Measurements from ENCODE around the gene FBXO11. TPM values are rescaled to one million over a fixed set of nuclear protein-coding genes. Genes with fewer than 3 reads are reported as not detected.
A peak's percentile ranks its signal among the peaks of the same experiment; 100 is the strongest.
"Not testable (repeated sequence)": the region's sequence is repeated elsewhere in the genome, so short reads cannot be mapped to it uniquely, and the experiment has no call there.

The FBXO11 gene
- total RNA-seq, 1 donor from 2014 or later = 35.8 TPM

DNA sequence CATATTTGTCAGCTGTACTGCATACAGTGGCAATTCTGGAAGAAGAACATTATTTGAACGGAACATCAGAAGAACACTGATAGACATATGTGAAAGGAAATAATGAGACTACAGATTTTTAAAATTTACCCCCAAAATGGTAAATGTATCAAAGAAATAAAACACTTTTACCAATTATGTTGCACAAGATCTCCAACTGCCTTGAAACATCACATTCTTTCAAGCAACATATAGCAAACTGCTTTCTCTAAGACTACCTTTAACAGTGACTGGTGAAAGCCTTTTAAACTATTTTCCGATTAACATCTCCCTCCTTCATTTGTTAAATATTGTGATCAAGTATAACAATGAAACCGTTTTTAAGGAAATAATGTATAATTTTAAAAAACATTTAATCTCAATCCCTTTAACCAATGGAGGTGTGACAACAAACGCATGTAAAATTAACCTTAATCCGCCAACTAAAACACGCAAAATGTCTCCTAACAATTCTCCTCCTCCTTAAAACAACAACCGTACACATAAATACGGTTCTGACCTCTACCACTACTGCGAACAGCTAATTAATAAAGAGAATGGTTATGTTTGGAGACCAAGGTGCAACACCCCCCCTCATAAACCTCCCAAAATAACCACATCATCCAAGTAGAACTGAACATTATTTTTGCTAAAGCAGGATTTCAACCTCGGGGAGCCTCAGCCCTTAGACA, 2.4 kb downstream of the FBXO11 start:
- no peaks in the 10 kb centered on the region for H3K36me3 ChIP-seq
- DNase-seq (ENCODE audit: extremely low spot score in 2 of 2) = no peak
- TF ChIP-seq POLR2A (IDR thresholded peaks at IDR 0.05) (no peak), POLR2AphosphoS5 (IDR thresholded peaks at IDR 0.05; ENCODE audit: insufficient read depth in 1 of 2, low read depth in 1 of 2) (no peak)
- TF ChIP-seq, protein P1, sequence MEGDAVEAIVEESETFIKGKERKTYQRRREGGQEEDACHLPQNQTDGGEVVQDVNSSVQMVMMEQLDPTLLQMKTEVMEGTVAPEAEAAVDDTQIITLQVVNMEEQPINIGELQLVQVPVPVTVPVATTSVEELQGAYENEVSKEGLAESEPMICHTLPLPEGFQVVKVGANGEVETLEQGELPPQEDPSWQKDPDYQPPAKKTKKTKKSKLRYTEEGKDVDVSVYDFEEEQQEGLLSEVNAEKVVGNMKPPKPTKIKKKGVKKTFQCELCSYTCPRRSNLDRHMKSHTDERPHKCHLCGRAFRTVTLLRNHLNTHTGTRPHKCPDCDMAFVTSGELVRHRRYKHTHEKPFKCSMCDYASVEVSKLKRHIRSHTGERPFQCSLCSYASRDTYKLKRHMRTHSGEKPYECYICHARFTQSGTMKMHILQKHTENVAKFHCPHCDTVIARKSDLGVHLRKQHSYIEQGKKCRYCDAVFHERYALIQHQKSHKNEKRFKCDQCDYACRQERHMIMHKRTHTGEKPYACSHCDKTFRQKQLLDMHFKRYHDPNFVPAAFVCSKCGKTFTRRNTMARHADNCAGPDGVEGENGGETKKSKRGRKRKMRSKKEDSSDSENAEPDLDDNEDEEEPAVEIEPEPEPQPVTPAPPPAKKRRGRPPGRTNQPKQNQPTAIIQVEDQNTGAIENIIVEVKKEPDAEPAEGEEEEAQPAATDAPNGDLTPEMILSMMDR (IDR thresholded peaks at IDR 0.05) = no peak
- no peaks in the 10 kb centered on the region for H3K9me3 ChIP-seq
- H3K4me3 ChIP-seq = peak overlapping the region; percentile 77 to 97
- no peaks in the 10 kb centered on the region for H3K27me3 ChIP-seq
- intact Hi-C loops (cut with DNase I) = loop anchor here (2.0 kb wide), 1 partner anchor 65 kb away; no protein-coding TSS in a partner anchor
- H3K4me1 ChIP-seq = peaks cover 46% of the 10 kb centered on the region
- H3K27ac ChIP-seq = peak overlapping the region; percentile 99

DNA sequence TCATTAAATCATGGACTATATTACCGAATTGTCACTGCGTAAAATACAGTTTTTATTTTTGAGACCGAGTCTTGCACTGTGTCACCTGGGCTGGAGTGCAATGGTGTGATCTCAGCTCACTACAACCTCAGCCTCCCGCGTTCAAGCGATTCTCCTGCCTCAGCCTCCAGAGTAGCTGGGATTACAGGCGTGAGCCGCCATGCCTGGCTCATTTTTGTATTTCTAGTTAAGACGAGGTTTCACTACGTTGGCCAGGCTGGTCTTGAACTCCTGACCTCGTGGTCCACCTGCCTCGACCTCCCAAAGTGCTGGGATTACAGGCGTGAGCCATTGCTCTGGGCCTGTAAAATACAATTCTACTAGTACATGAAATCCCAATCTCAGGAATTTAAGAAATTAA, 4.4 kb downstream of the FBXO11 start:
- H3K4me1 ChIP-seq = peaks cover 63% of the 10 kb centered on the region
- H3K36me3 ChIP-seq; H3K27me3 ChIP-seq; H3K27ac ChIP-seq; H3K9me3 ChIP-seq; H3K4me3 ChIP-seq; DNase-seq (ENCODE audit: extremely low spot score in 2 of 2): not testable (repeated sequence)
- intact Hi-C loops (cut with DNase I) = loop anchor here (2.0 kb wide), 1 partner anchor 63 kb away; no protein-coding TSS in a partner anchor

DNA sequence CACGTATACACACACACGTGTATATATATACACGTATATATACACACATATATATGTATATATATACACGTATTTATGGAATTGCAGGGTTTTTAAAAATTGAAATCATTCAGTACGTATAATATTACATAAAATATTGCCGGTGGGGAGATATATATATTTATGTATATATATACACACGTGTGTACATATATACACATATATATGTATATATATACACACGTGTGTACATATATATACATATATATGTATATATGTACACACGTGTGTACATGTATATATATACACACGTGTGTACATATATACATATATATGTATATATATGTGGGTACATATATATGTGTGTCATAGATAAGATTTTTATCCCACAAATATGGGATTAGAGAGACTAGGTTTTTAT, 5.4 kb downstream of the FBXO11 start:
- DNase-seq (ENCODE audit: extremely low spot score in 2 of 2) = no peak
- TF ChIP-seq POLR2AphosphoS5 (IDR thresholded peaks at IDR 0.05; ENCODE audit: insufficient read depth in 1 of 2, low read depth in 1 of 2) (no peak), POLR2A (IDR thresholded peaks at IDR 0.05) (no peak)
- TF ChIP-seq, protein P1 (IDR thresholded peaks at IDR 0.05) = no peak
- Histone ChIP-seq H3K4me1 (peaks cover 71% of the 10 kb centered on the region), H3K9me3 (no peaks in the 10 kb centered on the region), H3K36me3 (no peaks in the 10 kb centered on the region), H3K27me3 (no peaks in the 10 kb centered on the region), H3K27ac (no peak overlapping the region), H3K4me3 (no peak overlapping the region)
- intact Hi-C loops (cut with DNase I) = no loop called here

DNA sequence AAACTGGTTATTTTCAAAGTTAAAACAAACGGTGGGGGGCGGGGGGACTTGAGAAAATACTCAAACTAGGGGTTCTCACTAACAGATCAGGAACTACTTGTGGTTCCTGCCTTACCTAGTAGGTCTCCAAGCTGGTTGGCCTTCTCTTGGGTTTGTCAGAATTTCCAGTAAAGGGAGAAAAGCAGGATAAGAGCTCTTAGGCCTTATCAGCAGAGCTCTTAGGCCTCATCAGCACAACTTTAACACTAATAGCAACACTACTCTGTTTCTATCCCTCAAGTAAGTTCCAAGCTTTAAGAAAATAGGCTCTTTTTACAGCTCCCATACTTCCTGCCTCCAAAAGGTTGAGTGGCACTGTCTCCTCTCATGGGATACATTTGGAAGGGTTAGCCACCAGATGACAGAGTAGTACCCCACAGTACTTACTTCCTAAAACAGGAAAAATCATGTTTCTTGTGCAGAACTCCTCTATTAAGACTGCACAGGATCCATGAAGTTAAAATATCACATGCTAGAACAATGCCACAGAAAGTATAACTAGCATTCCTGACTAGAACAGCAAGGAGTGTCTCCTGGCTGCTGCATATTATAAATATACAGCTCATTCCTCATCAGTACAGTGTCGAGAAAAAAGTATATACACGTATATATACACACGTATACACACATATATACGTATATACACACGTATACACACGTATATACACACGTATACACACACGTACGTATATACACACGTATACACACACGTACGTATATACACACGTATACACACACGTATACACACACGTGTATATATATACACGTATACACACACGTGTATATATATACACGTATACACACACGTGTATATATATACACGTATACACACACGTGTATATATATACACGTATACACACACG, 6.1 kb downstream of the FBXO11 start:
- intact Hi-C loops (cut with DNase I) = no loop called here
- Histone ChIP-seq H3K27me3 (no peaks in the 10 kb centered on the region), H3K4me3 (no peak overlapping the region), H3K27ac (no peak overlapping the region), H3K4me1 (peaks cover 78% of the 10 kb centered on the region), H3K36me3 (no peaks in the 10 kb centered on the region), H3K9me3 (no peaks in the 10 kb centered on the region)
- DNase-seq (ENCODE audit: extremely low spot score in 2 of 2) = no peak
- no peak for TF ChIP-seq POLR2A (IDR thresholded peaks at IDR 0.05)
- TF ChIP-seq, protein P1 (IDR thresholded peaks at IDR 0.05) = no peak
- no peak for TF ChIP-seq POLR2AphosphoS5 (IDR thresholded peaks at IDR 0.05; ENCODE audit: insufficient read depth in 1 of 2, low read depth in 1 of 2)

DNA sequence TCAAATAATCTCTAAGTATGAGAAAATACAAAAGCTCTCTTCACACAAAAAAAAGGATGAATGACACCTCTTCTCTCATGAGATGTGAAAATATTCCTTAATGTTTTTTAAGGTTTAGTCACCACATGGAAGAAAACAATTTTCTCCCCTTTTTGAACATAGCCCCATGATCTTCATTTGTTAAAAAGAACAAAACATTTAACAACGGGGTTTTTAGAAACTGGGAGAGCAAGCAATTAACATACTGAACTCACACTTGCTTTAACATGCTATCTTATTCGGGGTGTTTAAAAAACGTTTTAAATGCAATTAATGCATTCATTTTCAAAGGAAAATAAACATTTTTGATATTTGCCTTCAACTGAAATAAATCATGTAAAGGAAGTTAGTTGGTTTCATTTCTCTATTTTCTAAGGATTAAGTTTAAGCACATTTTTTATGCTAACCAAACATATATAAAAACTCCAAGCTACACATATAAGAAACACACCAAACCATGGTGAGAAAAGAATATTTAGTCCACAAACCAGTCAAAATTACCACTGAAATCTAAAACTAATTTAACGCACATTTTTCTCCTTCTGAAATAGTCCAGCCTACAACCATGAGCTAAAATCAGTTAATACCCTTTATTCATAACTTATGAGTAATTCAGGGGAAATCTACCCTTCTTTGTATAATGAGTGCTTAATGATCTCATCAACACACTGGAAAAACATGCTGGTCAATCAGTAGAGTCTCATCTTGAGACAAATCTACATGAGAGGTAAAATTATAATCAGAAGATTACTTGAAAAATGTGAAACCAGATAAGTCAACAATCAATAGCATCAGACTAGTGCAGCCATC, 8.2 kb downstream of the FBXO11 start:
- DNase-seq (ENCODE audit: extremely low spot score in 2 of 2) = no peak
- H3K4me3 ChIP-seq = no peak overlapping the region
- intact Hi-C loops (cut with DNase I) = no loop called here
- no peak overlapping the region for H3K27ac ChIP-seq
- peaks cover 87% of the 10 kb centered on the region for H3K4me1 ChIP-seq
- TF ChIP-seq POLR2A (IDR thresholded peaks at IDR 0.05) (no peak), POLR2AphosphoS5 (IDR thresholded peaks at IDR 0.05; ENCODE audit: insufficient read depth in 1 of 2, low read depth in 1 of 2) (no peak)
- TF ChIP-seq, protein P1 (IDR thresholded peaks at IDR 0.05) = no peak
- H3K36me3 ChIP-seq = no peaks in the 10 kb centered on the region
- H3K9me3 ChIP-seq = no peaks in the 10 kb centered on the region
- no peaks in the 10 kb centered on the region for H3K27me3 ChIP-seq

DNA sequence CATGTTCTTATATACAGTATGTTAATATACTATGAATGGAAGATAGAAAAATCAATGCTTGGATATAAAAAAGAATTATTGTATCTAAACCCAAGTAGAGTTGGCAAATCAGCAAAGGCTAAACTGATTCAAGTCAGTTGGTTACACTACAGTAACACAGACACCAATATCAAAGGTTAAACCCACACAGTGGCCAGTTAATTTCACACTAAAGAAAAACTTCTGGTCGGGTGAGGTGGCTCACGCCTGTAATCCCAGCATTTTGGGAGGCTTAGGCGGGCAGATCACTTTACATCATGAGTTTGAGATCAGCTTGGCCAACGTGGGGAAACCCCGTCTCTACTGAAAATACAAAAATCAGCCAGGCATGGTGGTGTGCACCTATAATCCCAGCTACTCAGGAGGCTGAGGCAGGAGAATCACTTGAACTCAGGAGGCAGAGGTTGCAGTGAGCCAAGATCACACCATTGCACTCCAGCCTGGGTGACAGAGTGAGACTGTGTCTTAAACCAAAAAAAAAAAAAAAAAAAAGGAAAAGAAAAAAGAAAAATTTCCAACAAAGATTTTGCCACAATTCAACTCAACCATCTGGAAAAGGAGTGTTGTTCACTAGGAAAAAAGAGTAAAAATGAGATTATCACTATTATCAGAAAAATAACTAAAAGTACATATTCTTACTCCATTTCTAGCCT, 9.0 kb downstream of the FBXO11 start:
- intact Hi-C loops (cut with DNase I); DNase-seq (ENCODE audit: extremely low spot score in 2 of 2); H3K9me3 ChIP-seq; H3K36me3 ChIP-seq; H3K27me3 ChIP-seq; H3K4me3 ChIP-seq; H3K27ac ChIP-seq: not testable (repeated sequence)
- peaks cover 87% of the 10 kb centered on the region for H3K4me1 ChIP-seq
